Measurements from ENCODE around the gene MICU2. TPM values are rescaled to one million over a fixed set of nuclear protein-coding genes. Genes with fewer than 3 reads are reported as not detected.

Gene MICU2, protein sequence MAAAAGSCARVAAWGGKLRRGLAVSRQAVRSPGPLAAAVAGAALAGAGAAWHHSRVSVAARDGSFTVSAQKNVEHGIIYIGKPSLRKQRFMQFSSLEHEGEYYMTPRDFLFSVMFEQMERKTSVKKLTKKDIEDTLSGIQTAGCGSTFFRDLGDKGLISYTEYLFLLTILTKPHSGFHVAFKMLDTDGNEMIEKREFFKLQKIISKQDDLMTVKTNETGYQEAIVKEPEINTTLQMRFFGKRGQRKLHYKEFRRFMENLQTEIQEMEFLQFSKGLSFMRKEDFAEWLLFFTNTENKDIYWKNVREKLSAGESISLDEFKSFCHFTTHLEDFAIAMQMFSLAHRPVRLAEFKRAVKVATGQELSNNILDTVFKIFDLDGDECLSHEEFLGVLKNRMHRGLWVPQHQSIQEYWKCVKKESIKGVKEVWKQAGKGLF
- 10 to 100 TPM; 32.0 to 33.9 TPM for total RNA-seq

DNA sequence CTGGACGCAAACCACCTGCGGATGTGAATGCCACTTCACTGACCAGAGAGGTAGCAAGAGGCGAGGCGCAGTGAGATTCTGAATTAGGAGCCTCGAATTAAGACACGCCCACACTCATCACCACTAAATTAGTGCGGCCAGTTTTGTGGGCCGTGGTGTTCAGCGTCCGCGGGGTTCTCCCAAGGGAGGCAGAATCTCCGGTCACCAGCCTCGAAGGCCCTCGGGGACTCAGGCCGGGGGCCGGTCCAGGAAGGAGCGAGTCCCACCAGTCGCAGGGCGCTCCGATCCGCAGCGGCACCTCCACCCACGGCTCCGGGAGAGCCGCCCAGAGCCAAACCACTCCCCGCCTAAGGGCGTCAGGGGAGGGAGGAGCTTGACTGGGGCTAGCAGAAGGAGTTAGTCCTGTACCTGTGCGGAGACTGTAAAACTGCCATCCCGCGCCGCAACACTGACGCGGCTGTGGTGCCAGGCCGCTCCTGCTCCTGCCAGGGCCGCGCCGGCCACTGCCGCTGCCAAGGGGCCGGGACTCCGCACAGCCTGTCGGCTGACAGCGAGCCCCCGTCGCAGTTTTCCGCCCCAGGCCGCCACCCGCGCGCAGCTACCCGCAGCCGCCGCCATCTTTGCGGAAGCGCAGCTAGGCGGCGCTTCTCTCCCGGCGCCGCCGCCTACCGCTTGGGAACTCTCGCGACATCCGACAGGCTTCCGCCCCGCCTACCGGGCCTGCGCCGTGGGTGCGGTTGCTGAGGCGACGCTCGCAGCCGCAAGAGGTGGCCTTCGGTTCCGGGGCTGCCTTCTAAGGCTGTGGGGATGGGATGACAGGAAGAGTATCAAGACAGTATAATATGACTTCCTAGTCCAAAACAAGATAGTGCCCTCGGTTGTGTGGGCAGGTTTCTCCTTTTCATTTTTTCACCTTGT is at the start of gene MICU2:
Gene MICU2 (minus strand): TSS at position 640 of the 918 bp plus-strand sequence. CDS start 22 bp downstream, at position 618.
- Mint-ChIP-seq H3K4me1 (peaks cover 32% of the 10 kb centered on the region), H3K27ac (peak within 1 kb of the TSS; percentile 95), H3K27me3 (peaks cover 20% of the 10 kb centered on the region), H3K36me3 (ENCODE audit: low read depth) (peaks cover 27% of the 10 kb centered on the region), H3K4me3 (peak within 1 kb of the TSS; percentile 83), H3K9me3 (peaks cover 9% of the 10 kb centered on the region)
- DNase-seq, result peak; percentile 95
- ChIA-PET CTCF (interaction anchor here (1.0 to 1.7 kb wide), 3 partner anchors 19 to 65 kb away, joined by 3 read pairs; no protein-coding TSS in a partner anchor), POLR2A (interaction anchor here (0.5 to 1.0 kb wide), 3 partner anchors 23 to 1380 kb away, joined by 3 to 6 read pairs (median 3); no protein-coding TSS in a partner anchor)

DNA sequence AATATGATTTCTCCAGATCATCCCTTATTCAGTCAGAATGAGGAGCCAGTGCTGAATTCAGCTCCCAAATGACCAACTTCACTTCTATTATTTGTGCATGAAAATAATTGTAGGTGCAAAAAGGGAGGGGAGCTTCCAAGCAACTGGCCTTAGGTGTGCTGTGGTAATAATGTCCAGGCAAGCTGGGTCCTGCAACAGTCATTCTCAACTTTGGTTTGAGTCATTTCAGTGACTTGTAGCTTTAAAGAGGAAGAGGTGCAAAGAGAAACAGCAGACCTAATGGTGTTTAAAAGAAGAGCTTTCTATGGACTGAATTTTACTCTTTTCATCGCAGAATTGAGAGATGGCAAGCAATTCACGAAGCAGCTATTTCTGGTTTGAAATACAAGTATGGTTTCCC is 37.7 kb upstream of the MICU2 start:
- no peaks in the 10 kb centered on the region for H3K9me3 Mint-ChIP-seq
- CTCF ChIA-PET, result no interaction called here
- peaks cover 2% of the 10 kb centered on the region for H3K27me3 Mint-ChIP-seq
- peaks cover 1% of the 10 kb centered on the region for H3K4me1 Mint-ChIP-seq
- no peaks in the 10 kb centered on the region for H3K36me3 Mint-ChIP-seq (ENCODE audit: low read depth)
- H3K4me3 Mint-ChIP-seq, result no peak overlapping the region
- no peak for DNase-seq
- POLR2A ChIA-PET, result no interaction called here
- no peak overlapping the region for H3K27ac Mint-ChIP-seq

DNA sequence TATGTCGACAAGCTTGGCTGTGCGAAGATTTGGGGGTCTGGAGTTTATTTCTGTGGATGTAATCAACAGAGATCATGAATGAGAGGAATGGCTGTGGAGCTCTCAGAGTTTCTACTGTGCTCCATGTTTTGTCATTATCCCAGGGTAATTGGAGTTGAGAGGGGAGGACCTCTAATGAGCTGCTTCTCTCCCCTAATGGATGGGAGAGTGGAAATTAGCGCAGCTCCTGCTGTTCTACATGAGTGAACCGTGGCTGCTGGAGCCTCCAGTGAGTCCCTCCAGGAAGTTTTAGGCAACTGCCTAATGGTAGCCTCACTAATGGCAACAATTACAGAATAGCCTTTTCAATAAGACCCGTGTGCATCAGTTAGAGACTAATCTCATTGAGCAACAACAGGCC is 35.6 kb upstream of the MICU2 start:
- peaks cover 2% of the 10 kb centered on the region for H3K27me3 Mint-ChIP-seq
- no peak overlapping the region for H3K27ac Mint-ChIP-seq
- ChIA-PET POLR2A (no interaction called here), CTCF (interaction anchor here (1.2 kb wide), 1 partner anchor 30 kb away, joined by 3 read pairs; no protein-coding TSS in a partner anchor)
- no peak overlapping the region for H3K4me3 Mint-ChIP-seq
- H3K9me3 Mint-ChIP-seq, result no peaks in the 10 kb centered on the region
- no peaks in the 10 kb centered on the region for H3K36me3 Mint-ChIP-seq (ENCODE audit: low read depth)
- H3K4me1 Mint-ChIP-seq, result peaks cover 1% of the 10 kb centered on the region
- no peak for DNase-seq

DNA sequence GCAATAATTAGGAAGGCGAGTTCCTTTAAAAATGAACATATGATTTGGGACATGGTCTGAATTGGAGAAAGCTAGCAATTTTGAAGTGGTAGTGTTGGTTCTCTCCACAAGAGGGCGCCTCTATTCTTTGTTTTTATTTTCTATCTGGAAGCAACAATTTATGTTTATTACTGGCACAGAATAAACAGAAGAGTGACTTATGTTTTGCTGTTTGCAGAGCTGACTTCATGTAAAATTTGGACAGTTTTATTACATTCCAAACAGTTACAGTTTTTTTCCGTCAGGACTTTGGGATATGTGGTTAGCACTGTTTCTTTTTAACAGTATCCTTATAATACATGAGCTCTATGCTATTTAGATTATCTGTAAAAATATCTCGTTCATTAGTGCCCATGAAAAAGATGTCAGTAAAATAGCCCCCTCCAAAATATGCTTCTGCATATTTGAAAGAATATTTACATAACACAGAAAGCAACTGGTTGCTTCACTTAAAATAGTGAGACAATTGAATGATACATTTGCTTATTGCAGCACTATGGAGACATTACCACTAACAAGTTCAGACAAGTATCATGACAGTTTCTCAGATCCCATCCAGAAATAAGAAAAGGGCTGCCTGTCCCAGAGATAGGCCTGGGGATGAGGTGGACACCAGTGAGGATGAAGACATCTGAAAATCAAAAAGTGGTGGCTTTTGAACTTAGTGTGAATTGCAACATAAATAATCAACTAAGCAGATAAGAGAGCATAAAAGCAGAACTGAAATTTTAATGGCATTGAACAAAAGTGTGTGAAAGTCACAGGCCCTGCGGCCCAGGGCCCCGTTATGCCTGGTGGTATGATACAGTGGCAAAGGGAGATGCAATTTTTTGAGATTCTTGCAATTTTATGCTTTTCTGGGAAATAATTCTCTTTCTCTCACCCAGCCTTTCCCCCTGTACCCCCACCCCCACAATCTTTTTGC is 34.6 kb upstream of the MICU2 start:
- Mint-ChIP-seq H3K27me3 (peaks cover 2% of the 10 kb centered on the region), H3K9me3 (no peaks in the 10 kb centered on the region), H3K4me1 (peaks cover 1% of the 10 kb centered on the region), H3K36me3 (ENCODE audit: low read depth) (no peaks in the 10 kb centered on the region), H3K27ac (no peak overlapping the region), H3K4me3 (no peak overlapping the region)
- ChIA-PET POLR2A (no interaction called here), CTCF (interaction anchor here (0.6 to 1.3 kb wide), 5 partner anchors 14 to 641 kb away, joined by 3 to 4 read pairs (median 3); no protein-coding TSS in a partner anchor)
- DNase-seq, result peak; percentile 51

DNA sequence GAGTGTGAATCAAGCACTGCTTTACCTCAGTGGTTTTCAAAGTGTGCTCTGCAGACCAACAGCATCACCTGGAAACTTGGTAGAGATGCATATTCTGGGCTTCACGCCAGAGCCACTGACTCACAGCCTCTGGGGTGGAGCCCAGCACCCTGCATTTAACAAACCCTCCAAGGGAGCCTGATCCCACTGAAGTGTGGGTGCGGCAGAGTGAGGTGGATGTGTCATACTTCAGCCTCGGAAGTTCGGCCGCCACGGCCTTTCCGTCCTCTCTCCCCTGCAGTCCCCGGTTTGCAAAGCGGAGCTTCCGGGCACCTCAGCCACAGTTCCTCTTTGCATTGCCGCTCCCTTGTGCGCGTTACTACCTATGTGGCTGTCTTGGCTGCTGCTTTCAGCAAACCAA is 33.3 kb upstream of the MICU2 start:
- Mint-ChIP-seq H3K36me3 (ENCODE audit: low read depth) (no peaks in the 10 kb centered on the region), H3K4me3 (no peak overlapping the region), H3K4me1 (peaks cover 1% of the 10 kb centered on the region), H3K27me3 (peaks cover 2% of the 10 kb centered on the region), H3K9me3 (no peaks in the 10 kb centered on the region), H3K27ac (no peak overlapping the region)
- POLR2A ChIA-PET, result no interaction called here
- DNase-seq, result peak; percentile 13
- CTCF ChIA-PET, result interaction anchor here (1.0 to 1.3 kb wide), 3 partner anchors 9 to 637 kb away, joined by 3 to 4 read pairs (median 3); no protein-coding TSS in a partner anchor

DNA sequence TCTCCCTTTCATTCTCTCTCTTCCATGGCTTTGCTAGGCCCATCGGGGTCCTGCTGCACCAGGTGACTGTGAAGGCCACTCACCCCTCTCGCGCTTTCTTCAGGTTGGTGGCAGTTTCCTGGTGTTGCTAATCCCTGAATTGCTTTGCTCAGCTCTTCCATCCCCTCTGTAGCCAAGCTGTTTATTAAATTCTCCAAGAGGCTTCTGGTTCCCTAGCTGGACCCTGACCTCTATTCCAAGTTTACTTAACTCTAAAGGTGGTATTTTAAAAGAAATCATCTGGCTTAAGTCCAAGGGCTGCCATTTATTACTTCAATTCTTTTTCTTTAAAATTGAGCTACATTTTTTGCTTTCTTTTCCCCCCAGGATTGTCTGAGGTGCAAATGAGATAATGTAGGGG is 32.7 kb upstream of the MICU2 start:
- Mint-ChIP-seq H3K27me3 (peaks cover 2% of the 10 kb centered on the region), H3K9me3 (peaks cover 2% of the 10 kb centered on the region), H3K27ac (no peak overlapping the region), H3K36me3 (ENCODE audit: low read depth) (no peaks in the 10 kb centered on the region), H3K4me3 (no peak overlapping the region), H3K4me1 (peaks cover 1% of the 10 kb centered on the region)
- POLR2A ChIA-PET, result no interaction called here
- no peak for DNase-seq
- CTCF ChIA-PET, result interaction anchor here (1.3 kb wide), 1 partner anchor 8 kb away, joined by 3 read pairs; no protein-coding TSS in a partner anchor

DNA sequence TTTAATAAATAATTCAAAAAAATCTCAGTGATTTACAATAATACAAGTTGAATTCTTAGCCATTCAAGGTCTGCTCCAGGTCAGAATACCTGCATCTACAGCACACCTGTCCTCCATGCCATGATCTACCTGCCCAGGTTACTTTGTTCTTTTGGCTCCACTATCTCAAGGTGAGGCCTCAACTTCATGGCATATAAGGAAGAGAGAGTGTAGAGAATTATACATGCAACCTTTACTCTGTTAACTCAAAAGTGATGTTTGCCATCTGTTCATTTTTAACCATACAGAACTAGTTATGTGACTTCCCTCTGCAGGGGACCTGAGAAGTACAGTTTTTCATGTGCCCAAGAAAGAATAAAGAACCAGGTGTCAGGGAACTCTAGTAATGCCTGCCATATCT is 28.2 kb upstream of the MICU2 start:
- peaks cover 6% of the 10 kb centered on the region for H3K27me3 Mint-ChIP-seq
- no peaks in the 10 kb centered on the region for H3K4me1 Mint-ChIP-seq
- no peak for DNase-seq
- no peak overlapping the region for H3K4me3 Mint-ChIP-seq
- H3K36me3 Mint-ChIP-seq (ENCODE audit: low read depth), result no peaks in the 10 kb centered on the region
- ChIA-PET POLR2A (no interaction called here), CTCF (no interaction called here)
- H3K27ac Mint-ChIP-seq, result no peak overlapping the region
- H3K9me3 Mint-ChIP-seq, result peaks cover 6% of the 10 kb centered on the region

DNA sequence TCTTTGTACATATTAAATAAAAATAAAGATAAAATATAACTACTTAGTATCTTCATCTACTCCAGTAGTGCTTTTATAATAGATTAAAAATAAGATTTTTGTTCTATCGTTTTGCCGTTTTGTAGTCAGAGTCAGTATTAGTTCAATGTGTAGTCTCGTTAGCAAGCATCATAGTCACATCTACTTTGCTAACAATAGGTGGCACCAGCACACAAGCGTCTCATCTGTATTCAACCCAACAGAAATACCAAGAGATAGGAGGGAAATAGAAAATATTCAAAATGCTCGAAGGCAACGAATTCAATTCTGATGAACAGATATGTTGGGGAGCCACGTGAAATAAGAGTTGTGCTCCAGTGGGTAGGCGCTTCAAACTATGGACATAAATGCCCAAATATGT is 21.4 kb upstream of the MICU2 start:
- Mint-ChIP-seq H3K9me3 (no peaks in the 10 kb centered on the region), H3K27me3 (peaks cover 6% of the 10 kb centered on the region), H3K27ac (no peak overlapping the region), H3K4me1 (no peaks in the 10 kb centered on the region), H3K36me3 (ENCODE audit: low read depth) (no peaks in the 10 kb centered on the region), H3K4me3 (no peak overlapping the region)
- ChIA-PET POLR2A (no interaction called here), CTCF (no interaction called here)
- DNase-seq, result no peak

DNA sequence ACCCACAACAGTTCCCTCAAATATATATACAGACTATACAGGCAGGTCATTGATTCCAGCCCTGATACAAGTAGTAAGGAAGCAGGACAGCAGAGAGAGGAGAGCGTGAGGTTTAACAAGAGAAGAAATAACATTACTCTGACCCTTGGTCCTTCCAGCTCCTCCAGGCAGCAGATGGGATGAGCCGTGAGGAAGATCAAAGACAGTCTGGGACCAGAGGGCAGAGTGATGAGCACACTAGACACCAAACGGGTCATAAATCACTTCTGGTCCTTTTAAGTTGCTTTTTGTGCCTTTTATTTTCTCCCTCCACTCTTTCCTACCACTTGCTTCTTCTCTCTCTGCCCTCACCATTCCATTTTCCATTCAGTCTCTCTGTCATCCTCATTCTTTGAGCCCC is 16.9 kb upstream of the MICU2 start:
- DNase-seq, result no peak
- H3K9me3 Mint-ChIP-seq, result no peaks in the 10 kb centered on the region
- no peaks in the 10 kb centered on the region for H3K36me3 Mint-ChIP-seq (ENCODE audit: low read depth)
- ChIA-PET CTCF (no interaction called here), POLR2A (no interaction called here)
- peaks cover 24% of the 10 kb centered on the region for H3K27me3 Mint-ChIP-seq
- H3K27ac Mint-ChIP-seq, result no peak overlapping the region
- H3K4me3 Mint-ChIP-seq, result no peak overlapping the region
- peaks cover 5% of the 10 kb centered on the region for H3K4me1 Mint-ChIP-seq

DNA sequence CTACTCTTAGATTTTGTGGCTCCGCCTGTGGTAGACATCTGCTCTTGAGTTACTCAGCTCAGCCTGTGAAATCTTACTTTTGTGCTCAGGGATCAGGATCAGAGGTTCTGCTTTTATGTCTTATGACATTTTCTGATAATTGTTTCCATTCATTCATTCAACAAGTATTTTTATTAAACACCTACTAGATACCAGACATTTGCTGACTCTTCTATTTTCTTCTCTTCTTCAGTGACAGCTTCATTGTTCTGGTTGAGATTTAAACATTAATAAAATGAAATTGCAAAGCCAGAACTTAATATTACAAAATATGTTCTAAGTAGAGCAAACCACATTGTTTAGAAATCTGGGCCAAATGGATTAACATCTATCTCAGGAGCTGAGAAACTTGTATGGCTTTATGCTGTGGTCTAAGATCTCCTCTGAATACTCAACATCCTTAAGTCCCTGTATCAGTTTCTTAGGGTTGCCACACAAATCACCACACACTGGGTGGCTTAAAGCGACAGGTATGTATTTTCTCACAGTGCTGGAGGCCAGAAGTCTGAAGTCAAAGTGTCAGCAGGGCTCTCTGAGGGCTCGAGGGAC is 15.8 kb upstream of the MICU2 start:
- Mint-ChIP-seq H3K4me3 (no peak overlapping the region), H3K36me3 (ENCODE audit: low read depth) (no peaks in the 10 kb centered on the region), H3K4me1 (peaks cover 5% of the 10 kb centered on the region), H3K9me3 (no peaks in the 10 kb centered on the region), H3K27ac (no peak overlapping the region), H3K27me3 (peaks cover 22% of the 10 kb centered on the region)
- CTCF ChIA-PET, result no interaction called here
- DNase-seq, result no peak
- POLR2A ChIA-PET, result no interaction called here

DNA sequence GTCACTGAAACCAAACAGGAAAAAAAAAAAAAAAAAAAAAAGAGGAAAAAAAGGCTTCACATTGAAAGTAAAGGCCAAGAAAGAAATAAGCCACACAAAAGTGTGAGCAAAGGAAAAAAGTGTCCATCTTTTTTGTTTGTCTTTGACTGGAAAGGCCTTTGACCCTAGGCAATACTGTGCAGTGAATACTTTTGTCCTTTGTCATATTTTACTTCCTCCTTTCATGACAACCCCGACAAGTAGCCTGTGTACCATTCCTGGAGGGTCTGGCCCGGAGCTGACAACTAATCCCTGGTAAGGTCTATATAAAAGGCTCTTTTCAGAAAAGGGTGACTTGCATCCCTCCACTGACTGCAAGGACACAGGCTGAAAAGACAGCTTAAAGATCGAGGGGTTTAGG is 12.9 kb upstream of the MICU2 start:
- H3K27ac Mint-ChIP-seq, result no peak overlapping the region
- H3K9me3 Mint-ChIP-seq, result no peaks in the 10 kb centered on the region
- no peak for DNase-seq
- H3K4me1 Mint-ChIP-seq, result peaks cover 5% of the 10 kb centered on the region
- H3K4me3 Mint-ChIP-seq, result no peak overlapping the region
- peaks cover 22% of the 10 kb centered on the region for H3K27me3 Mint-ChIP-seq
- H3K36me3 Mint-ChIP-seq (ENCODE audit: low read depth), result no peaks in the 10 kb centered on the region
- POLR2A ChIA-PET, result no interaction called here
- CTCF ChIA-PET, result interaction anchor here (1.9 kb wide), 1 partner anchor 9 kb away, joined by 5 read pairs; no protein-coding TSS in a partner anchor

Measured in activated CD4-positive, alpha-beta T cell treated with anti-CD3 and anti-CD28 coated beads, Interleukin-2, amount 10 ng/mL, durations not matched to agents 7 days and 5 days (primary cell).